K562 (cell line): ENCODE measurements around the gene KCND3. TPM values are rescaled to one million over a fixed set of nuclear protein-coding genes. Genes with fewer than 3 reads are reported as not detected.

Experiments used
- ATAC-seq: fragments of 200-7000 bp; cut with Tn5 transposase; 3 replicates; pipeline ENCODE4 v1.9.1; 2020; ENCODE audit warnings: moderate library complexity
- BruUV-seq: library from RNA; stranded (reverse); fragments of 400-500 nt; replicated peaks from 2 replicates; lab custom pipeline; 2021; lab: Mats Ljungman, UMichigan
- CTCF ChIA-PET: fragments of 300-600 bp; formaldehyde crosslinking; extraction: SDS; loops from one replicate; lab custom pipeline; 2021; ENCODE audit warnings: low intra/inter-chr PET ratio; lab: Yijun Ruan, JAX
- POLR2A ChIA-PET: fragments of 300-600, 350-650 bp; sonication (Branson Sonifier 250); formaldehyde crosslinking; extraction: SDS; loops from one replicate; lab custom pipeline; 2021; ENCODE audit warnings: antibody characterized with exemption, inconsistent platforms; lab: Yijun Ruan, JAX
- DNase-seq, 4 experiments: peaks; one replicate each; pipeline versions ENCODE4 v3.0.0 to v3.0.0-alpha.2; 2011 to 2018; ENCODE audit warnings: low spot score in 3 of 4, mixed read lengths in 3 of 4; ENCODE audit errors: extremely low read depth in 1 of 4
- FAIRE-seq: peaks from 2 replicates; lab custom pipeline; 2011; peaks lifted over from hg19 to GRCh38; lab: Jason Lieb, UNC
- H2AFZ ChIP-seq: 2 replicates; pipeline ENCODE4 v1.6.0; 2011; ENCODE audit warnings: low read depth, low read length, control low read depth, inconsistent platforms
- H3K27ac ChIP-seq: fragments of 200-600 bp; 3 replicates; pipeline ENCODE4 v1.8.0; 2011; ENCODE audit warnings: low read depth, mild to moderate bottlenecking, control low read depth, inconsistent platforms, low read length, moderate library complexity, mixed read lengths; ENCODE audit errors: extremely low read depth
- H3K27me3 ChIP-seq, 2 experiments: fragments of 300-600 bp in 1 of 2; 2 replicates in 1 of 2; 3 replicates in 1 of 2; pipeline versions ENCODE4 v1.6.0 to v1.8.0; 2011; ENCODE audit warnings: inconsistent platforms in 2 of 2, low read length in 2 of 2, mild to moderate bottlenecking in 1 of 2, mixed read lengths in 1 of 2, moderate library complexity in 1 of 2; ENCODE audit not compliant: control insufficient read depth in 2 of 2, insufficient read depth in 2 of 2
- H3K36me3 ChIP-seq: fragments of 300-600 bp; 3 replicates; pipeline ENCODE4 v1.8.0; 2011; ENCODE audit warnings: mild to moderate bottlenecking, low read length, inconsistent platforms; ENCODE audit not compliant: control insufficient read depth, insufficient read depth
- H3K4me1 ChIP-seq, 2 experiments: fragments of 200-600 bp in 1 of 2; replicated peaks in 1 of 2; 2 replicates in 1 of 2; 3 replicates in 1 of 2; pipeline versions ENCODE4 v1.5.1 to v1.8.0; 2011; ENCODE audit warnings: inconsistent platforms in 2 of 2, low read length in 2 of 2, mild to moderate bottlenecking in 1 of 2, mixed read lengths in 1 of 2, moderate library complexity in 1 of 2; ENCODE audit not compliant: control insufficient read depth in 2 of 2, insufficient read depth in 2 of 2
- H3K4me2 ChIP-seq: 2 replicates; pipeline ENCODE4 v1.6.1; 2011; ENCODE audit warnings: low read length, control low read depth, inconsistent platforms, mixed read lengths; ENCODE audit not compliant: insufficient read depth
- H3K4me3 ChIP-seq: fragments of 200-600 bp; sonication (generic), shearing (Covaris generic); 2 replicates; pipeline ENCODE4 v1.5.1; 2016; ENCODE audit warnings: control low read depth, inconsistent platforms
- H3K79me2 ChIP-seq: fragments of 200-600 bp; 3 replicates; pipeline ENCODE4 v1.8.0; 2011; ENCODE audit warnings: low read length, inconsistent platforms; ENCODE audit not compliant: control insufficient read depth, insufficient read depth
- H3K9ac ChIP-seq, 2 experiments: 2 replicates each; pipeline versions ENCODE4 v1.6.0 to v1.6.1; 2011; ENCODE audit warnings: low read depth in 2 of 2, low read length in 2 of 2, control low read depth in 1 of 2, inconsistent platforms in 1 of 2, mild to moderate bottlenecking in 1 of 2, mixed read lengths in 1 of 2; ENCODE audit not compliant: insufficient read depth in 1 of 2
- H3K9me1 ChIP-seq: one replicate; pipeline ENCODE4 v1.6.0; 2011; ENCODE audit warnings: inconsistent platforms, mild to moderate bottlenecking, low read length, moderate library complexity; ENCODE audit not compliant: control insufficient read depth, insufficient read depth
- H3K9me3 ChIP-seq: replicated peaks from 2 replicates; pipeline ENCODE4 v1.5.1; 2011; ENCODE audit warnings: low read depth, low read length, inconsistent platforms; ENCODE audit not compliant: control insufficient read depth, insufficient read depth
- H4K20me1 ChIP-seq: replicated peaks from 2 replicates; pipeline ENCODE4 v1.6.1; 2011; ENCODE audit warnings: low read length, inconsistent platforms, mixed read lengths; ENCODE audit not compliant: control insufficient read depth, insufficient read depth
- FOXA3 ChIP-seq, 2 experiments: fragments of 450-650 bp in 1 of 2; sonication (generic) in 1 of 2; formaldehyde crosslinking; IDR thresholded peaks in 1 of 2; conservative IDR thresholded peaks in 1 of 2; 2 replicates each; pipeline versions ENCODE4 v1.4.0 to v1.8.0; 2020 to 2022; ENCODE audit warnings: mild to moderate bottlenecking in 2 of 2, missing genetic modification reagents in 1 of 2
- NR2C1 ChIP-seq, 2 experiments: fragments of 450-650 bp; IDR thresholded peaks; 2 replicates each; pipeline ENCODE4 v1.6.1; 2017; ENCODE audit warnings: mild to moderate bottlenecking in 2 of 2, antibody characterized with exemption in 1 of 2, inconsistent platforms in 1 of 2, missing compliant biosample characterization in 1 of 2, missing genetic modification characterization in 1 of 2
- NR2C2 ChIP-seq, 2 experiments: fragments of 200-800 bp in 1 of 2; sonication (Bioruptor generic) in 1 of 2; sonication (generic) in 1 of 2; formaldehyde crosslinking in 1 of 2; IDR thresholded peaks; 2 replicates each; pipeline versions ENCODE4 v1.6.1 to v1.8.0; 2016 to 2022; ENCODE audit warnings: mild to moderate bottlenecking in 1 of 2, missing compliant biosample characterization in 1 of 2, missing genetic modification characterization in 1 of 2, missing genetic modification reagents in 1 of 2
- ZNF445 ChIP-seq: fragments of 250-450 bp; sonication (Bioruptor Pico); IDR thresholded peaks from 2 replicates; pipeline ENCODE4 v1.4.0; 2020; ENCODE audit warnings: low read depth, mild to moderate bottlenecking, moderate library complexity
- ZNF717 ChIP-seq: fragments of 250-450 bp; sonication (Bioruptor Pico); IDR thresholded peaks from 2 replicates; pipeline ENCODE4 v1.5.0; 2021
- WGBS: fragments of 100-300 bp; shearing (Covaris generic); methylation state at CpG from one replicate; pipeline ENCODE4 v1.1.6; 2016; ENCODE audit warnings: low coverage, mixed read lengths; ENCODE audit not compliant: insufficient coverage; ENCODE audit errors: missing lambda C conversion rate; 5-methylcytosine and 5-hydroxymethylcytosine counted together
- in situ Hi-C: fragments of 300-500 bp; cut with MboI; formaldehyde crosslinking; loops from 4 replicates; pipeline ENCODE4 v1.15.0; 2018; ENCODE audit warnings: inconsistent platforms, mixed read lengths
- intact Hi-C: fragments of 100-400 bp; cut with micrococcal nuclease; formaldehyde crosslinking; loops from 2 replicates; pipeline ENCODE4 v1.14.2; 2022
- polyA plus RNA-seq, 8 experiments: library from polyadenylated mRNA; depleted of rRNA in 4 of 8; stranded (reverse) in 5 of 8; unstranded in 3 of 8; fragments of >200 nt; fragmentation: Nextera tagmentation in 2 of 8; fragmentation: Illumina TruSeq in 1 of 8; extraction: Ambion mirVana in 2 of 8; extraction: Trizol in 1 of 8; gene quantifications; 2 replicates each; pipeline versions ENCODE4 v1.2.1 to v1.2.3, GENCODE V29; 2011 to 2014; ENCODE audit warnings: inconsistent platforms in 1 of 8, missing spikeins in 1 of 8
- total RNA-seq, 7 experiments: library from RNA; depleted of rRNA in 6 of 7; stranded (reverse); fragments of >200 nt in 6 of 7; fragmentation: Illumina TruSeq in 2 of 7; extraction: Trizol in 2 of 7; gene quantifications; 2 replicates each; pipeline versions ENCODE4 v1.2.1 to v1.2.3, GENCODE V29; 2011 to 2021; ENCODE audit warnings: low replicate concordance in 1 of 7

The KCND3 gene
- total and polyA plus RNA-seq, 9 of the 15 experiments (the other 6 are each of a cell fraction or from before 2014, with no cell fraction given) = not detected

DNA sequence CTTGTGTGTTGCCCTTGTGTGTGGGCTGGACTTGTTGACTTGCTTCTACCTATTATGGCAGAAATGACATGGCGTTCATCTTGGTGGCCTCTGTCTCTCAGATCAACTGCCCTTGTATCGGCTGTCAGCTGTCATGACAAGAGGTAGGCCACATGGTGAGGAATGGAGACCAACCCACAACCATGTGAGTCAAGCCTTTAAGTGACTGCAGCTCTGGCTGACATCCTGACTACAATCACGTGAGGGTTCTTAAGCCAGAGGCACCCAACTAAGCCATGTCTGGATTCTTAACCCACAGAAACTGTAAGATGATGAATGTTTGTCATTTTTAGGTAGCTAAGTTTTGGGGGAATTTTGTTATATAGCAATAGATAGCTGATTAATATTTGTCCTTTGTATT, 82.1 kb downstream of the KCND3 start:
- no peak overlapping the region for H3K4me3 ChIP-seq
- ChIA-PET CTCF (no interaction called here), POLR2A (interaction anchor here (1.1 to 1.2 kb wide), 2 partner anchors 9 to 12 kb away, joined by 4 to 5 read pairs; no protein-coding TSS in a partner anchor)
- H3K36me3 ChIP-seq = no peaks in the 10 kb centered on the region
- H3K9me3 ChIP-seq = no peaks in the 10 kb centered on the region
- H3K27me3 ChIP-seq = peaks cover 4 to 21% of the 10 kb centered on the region in 2 experiments; a peak in 4 of 5 replicates
- no TSS peak for BruUV-seq
- 0% methylated on average over 3 of the region's 3 CpGs for WGBS
- intact Hi-C loops = no loop called here
- ATAC-seq (no peak), DNase-seq (no peak), FAIRE-seq (no peak)
- no peak overlapping the region for H2AFZ ChIP-seq
- TF ChIP-seq ZNF445 (CRISPR knock-in tag) = no peak
- TF ChIP-seq FOXA3 (CRISPR knock-in tag; conservative IDR thresholded peaks at IDR 0.05 in 1 of 2, IDR thresholded peaks at IDR 0.05 in 1 of 2) = no peak
- TF ChIP-seq NR2C2 (CRISPR knock-in tag; IDR thresholded peaks at IDR 0.05) = no peak
- no peak for TF ChIP-seq NR2C2 (tag; IDR thresholded peaks at IDR 0.05)
- no peak for TF ChIP-seq NR2C1 (IDR thresholded peaks at IDR 0.05)
- TF ChIP-seq NR2C1 (tag; IDR thresholded peaks at IDR 0.05) = no peak
- no peak for TF ChIP-seq ZNF717 (CRISPR knock-in tag)
- no peaks in the 10 kb centered on the region for H3K4me1 ChIP-seq
- no peaks in the 10 kb centered on the region for H3K9me1 ChIP-seq
- in situ Hi-C loops = no loop called here
- peaks cover 6% of the 10 kb centered on the region; the same call in 1 of the 2 replicates for H4K20me1 ChIP-seq
- H3K27ac ChIP-seq = no peak overlapping the region
- H3K79me2 ChIP-seq = no peaks in the 10 kb centered on the region
- H3K9ac ChIP-seq = no peak overlapping the region
- H3K4me2 ChIP-seq = no peak overlapping the region
